ENCODE measurements around the gene NCR3LG1.

NCR3LG1 gene

DNA sequence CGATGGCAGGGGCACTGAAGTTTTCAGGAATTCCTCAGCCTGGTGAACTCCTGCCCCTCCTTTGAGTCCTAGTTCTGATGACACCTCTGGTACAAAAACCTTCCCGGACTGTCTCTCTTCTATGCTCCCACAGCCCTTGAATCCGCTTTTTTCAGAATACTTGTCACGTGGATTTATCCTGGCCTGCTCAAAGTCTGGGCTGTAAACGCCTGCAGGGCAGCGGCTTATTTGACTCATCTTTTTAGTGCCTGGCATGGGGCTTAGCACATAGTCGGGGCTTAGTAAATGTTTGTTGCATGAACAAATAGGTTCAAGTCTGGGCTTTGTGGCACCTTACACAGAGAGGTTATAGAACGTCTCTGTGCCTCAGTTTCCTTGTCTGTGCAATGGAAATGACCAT lies 50.2 kb downstream of the NCR3LG1 start:
- TF ChIP-seq, protein P1, sequence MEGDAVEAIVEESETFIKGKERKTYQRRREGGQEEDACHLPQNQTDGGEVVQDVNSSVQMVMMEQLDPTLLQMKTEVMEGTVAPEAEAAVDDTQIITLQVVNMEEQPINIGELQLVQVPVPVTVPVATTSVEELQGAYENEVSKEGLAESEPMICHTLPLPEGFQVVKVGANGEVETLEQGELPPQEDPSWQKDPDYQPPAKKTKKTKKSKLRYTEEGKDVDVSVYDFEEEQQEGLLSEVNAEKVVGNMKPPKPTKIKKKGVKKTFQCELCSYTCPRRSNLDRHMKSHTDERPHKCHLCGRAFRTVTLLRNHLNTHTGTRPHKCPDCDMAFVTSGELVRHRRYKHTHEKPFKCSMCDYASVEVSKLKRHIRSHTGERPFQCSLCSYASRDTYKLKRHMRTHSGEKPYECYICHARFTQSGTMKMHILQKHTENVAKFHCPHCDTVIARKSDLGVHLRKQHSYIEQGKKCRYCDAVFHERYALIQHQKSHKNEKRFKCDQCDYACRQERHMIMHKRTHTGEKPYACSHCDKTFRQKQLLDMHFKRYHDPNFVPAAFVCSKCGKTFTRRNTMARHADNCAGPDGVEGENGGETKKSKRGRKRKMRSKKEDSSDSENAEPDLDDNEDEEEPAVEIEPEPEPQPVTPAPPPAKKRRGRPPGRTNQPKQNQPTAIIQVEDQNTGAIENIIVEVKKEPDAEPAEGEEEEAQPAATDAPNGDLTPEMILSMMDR (conservative IDR thresholded peaks at IDR 0.05), result no peak
- H3K27ac ChIP-seq, result no peak overlapping the region

DNA sequence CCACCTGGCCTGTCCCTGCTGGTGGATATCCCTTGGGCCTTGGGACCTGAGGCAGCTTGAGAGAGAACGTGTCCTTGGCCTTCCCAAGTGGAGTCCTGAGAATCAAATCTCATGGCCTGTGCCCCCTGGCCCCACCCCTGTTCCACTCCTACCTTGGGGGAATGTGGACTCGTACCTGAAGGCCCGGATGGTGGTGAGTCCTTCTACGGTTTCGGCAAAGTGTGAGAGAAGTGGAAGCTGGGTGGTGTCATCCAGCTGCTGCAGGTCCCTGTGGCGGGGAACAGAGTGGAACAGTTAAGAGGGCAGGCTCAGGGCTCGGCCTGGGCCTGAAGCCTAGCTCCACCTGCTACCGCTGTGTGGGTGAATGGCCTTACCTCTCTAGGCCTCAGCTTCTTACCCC lies 50.9 kb downstream of the NCR3LG1 start:
- TF ChIP-seq, protein P1 (conservative IDR thresholded peaks at IDR 0.05), result no peak
- H3K27ac ChIP-seq, result no peak overlapping the region

DNA sequence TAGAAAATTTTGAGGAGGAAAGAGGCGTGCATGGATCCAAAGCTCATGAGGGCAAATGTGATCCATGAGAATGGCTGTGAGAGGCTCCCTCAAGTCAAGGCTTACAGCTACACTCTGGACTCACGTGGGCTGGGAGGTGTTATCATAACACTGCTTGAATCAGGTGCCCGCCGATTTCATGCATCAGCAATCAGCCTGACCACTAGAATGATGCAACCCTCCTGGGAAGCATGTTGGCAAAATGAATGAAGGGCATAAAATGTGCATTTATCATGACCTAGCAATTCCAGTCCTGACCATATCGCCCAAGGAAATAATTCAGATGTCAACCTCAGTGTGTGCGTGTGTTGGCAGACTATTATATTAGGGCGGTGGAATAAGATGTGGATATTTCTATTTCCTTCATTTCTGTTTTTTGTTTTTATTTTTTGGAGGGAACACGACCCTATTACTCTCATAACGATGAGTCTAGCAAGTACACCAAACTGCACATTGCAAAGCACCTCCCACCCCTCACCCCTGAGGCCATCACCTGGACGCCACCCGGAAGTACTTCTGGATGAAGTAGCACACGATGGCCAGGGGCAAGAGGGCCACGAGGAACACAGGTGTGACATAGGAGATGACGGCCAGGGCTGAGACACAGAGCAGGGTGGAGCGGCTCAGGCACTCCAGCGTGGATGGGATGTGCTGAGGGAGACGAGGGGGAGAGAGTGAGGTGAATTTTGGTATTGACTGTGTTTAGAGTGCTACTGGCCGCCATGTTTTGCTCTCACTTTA lies 52.6 kb downstream of the NCR3LG1 start:
- H3K27ac ChIP-seq, result peak overlapping the region; percentile 79; the same call in 1 of the 2 replicates

DNA sequence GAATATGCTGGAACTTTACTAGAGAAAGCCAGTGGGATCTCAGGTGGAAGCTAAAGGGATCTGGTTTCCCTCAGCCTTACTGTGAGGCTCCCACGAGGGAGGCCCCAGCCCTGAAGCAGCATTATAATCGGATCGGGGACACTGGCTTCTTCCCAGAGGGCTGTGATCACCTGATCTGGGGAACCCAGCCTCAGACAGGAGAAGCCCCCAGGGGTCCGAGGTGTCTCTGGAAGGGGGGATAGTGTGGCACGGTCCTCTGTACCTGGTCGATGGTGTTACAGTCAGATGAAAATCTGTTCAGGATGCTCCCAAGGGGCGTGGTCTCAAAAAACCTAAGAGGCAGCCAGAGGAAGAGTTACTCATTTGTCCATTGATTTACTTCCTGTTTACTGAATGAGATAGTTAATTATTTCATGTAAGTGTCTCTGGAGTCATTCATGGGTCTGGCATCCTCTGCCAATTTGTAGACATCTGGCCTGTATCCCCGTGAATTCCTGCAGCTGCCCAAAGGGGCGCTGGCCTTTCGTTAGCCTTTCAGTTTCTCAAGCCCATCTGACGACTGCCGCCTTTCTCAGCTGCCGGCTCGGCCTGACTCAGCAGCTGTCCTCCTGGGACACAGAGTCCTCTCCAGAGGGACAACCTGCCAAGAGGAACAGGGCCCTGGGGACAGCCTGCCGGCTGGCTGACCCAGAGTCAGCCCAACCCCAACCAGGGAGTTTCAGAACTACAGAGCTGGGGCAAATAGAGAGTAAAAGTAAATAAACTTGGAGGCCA lies 53.8 kb downstream of the NCR3LG1 start:
- peak overlapping the region; percentile 79 for H3K27ac ChIP-seq
- TF ChIP-seq, protein P1 (conservative IDR thresholded peaks at IDR 0.05), result peak; percentile 29

More for the DNA sequence above, 52.6 kb downstream of the NCR3LG1 start:
- TF ChIP-seq, protein P1 (conservative IDR thresholded peaks at IDR 0.05), result no peak

DNA sequence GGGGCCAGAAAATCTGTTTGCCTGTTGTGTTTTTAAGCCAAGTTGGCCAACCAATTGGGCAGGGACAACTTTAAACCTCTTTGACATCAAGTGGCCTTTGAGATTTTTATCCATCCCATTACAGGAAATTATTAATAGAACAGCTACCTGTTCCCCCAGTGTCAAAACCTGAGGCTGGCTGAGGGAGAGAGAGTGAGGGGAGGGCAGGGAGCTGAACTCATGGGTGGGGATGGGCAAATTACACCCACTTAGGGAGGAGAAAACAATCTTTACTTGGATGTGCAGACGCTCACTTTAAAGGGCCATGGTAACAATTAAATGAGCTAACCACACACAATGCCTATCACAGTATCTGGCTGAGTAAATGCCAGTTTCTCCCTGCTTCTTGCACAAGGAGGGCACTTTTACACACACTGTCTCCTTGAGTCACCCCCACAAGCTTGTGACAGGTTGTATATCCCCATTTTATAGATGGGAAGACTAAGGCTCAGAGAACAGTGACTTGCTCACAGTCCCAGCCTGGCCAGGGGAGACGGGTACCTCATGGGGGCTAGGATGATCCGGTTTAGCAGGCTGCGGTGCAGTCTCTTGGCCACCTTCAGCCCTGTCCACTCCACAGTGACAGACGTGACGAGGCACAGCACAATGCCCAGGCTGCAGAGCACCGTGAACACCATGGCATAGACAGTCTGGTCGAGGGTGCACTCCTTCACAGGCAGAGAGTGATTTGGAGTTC lies 54.6 kb downstream of the NCR3LG1 start:
- peak overlapping the region; percentile 79 for H3K27ac ChIP-seq
- TF ChIP-seq, protein P1 (conservative IDR thresholded peaks at IDR 0.05), result no peak

DNA sequence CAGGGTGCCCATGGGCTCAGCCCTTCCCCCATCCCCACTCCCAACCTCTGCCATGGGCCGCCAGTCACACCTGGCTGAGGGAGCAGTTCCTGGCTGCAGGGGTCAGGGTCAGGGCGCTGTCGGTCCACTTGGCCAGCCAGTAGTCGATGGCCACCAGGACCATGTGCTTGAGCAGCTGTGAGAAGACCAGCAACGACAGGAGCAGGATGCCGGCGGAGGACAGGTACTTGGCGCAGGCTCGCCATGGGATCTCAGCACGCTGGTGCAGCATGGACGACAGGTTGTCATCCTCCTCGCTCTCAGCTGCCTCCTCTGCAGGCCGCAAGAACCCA lies 55.2 kb downstream of the NCR3LG1 start:
- peak overlapping the region; percentile 79 for H3K27ac ChIP-seq
- TF ChIP-seq, protein P1 (conservative IDR thresholded peaks at IDR 0.05), result no peak

DNA sequence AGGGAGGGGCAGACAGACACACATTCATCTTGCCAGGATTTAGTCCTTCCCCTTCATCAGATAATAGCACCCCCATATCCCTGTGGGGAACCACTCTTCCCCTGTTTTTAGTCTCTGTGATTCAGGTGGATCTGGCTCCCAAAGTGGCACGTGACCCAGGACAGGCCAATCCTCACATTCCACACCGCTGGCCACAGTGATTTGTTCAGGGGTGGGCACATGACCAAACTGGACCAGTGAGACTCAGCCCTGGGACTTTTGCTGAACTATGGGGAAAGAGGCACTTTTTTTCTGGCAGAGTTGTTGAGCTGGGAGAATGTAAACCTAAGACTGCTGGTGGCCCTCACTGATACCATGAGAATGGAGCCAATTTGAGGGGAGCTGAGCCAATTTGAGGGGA lies 56.0 kb downstream of the NCR3LG1 start:
- H3K27ac ChIP-seq, result peak overlapping the region; percentile 79; the same call in 1 of the 2 replicates
- TF ChIP-seq, protein P1 (conservative IDR thresholded peaks at IDR 0.05), result no peak

Data from VCaP (cell line).